Measurements from ENCODE around the gene INSM1. TPM values are rescaled to one million over a fixed set of nuclear protein-coding genes. Genes with fewer than 3 reads are reported as not detected.

The INSM1 gene
- total RNA-seq, 1 donor from 2014 or later: not detected

DNA sequence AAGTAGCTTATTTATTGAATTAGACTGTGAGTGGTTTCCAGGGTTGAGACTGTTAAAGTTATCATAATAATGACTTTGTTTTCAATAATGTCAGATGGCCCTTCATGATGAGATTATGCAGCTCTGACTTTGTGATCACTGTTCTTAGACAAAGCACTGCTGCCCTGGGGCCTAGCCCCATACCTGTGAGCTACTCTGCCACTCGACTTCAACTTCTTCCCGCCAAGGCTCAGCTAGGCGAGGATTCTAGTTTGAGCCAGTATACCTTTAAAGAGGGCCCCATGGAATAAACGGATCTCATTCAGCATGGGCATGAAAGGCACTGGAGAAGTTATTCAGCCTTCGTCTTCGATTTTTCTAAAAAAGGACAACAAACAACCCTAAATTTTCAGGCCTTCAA lies 45.0 kb upstream of the INSM1 start:
- Mint-ChIP-seq H3K4me1 (ENCODE audit: unreplicated experiment) (peaks cover 5% of the 10 kb centered on the region), H3K27me3 (ENCODE audit: unreplicated experiment) (no peaks in the 10 kb centered on the region), H3K36me3 (ENCODE audit: low read depth, unreplicated experiment) (no peaks in the 10 kb centered on the region), H3K4me3 (ENCODE audit: unreplicated experiment) (no peak overlapping the region), H3K9me3 (ENCODE audit: unreplicated experiment) (no peaks in the 10 kb centered on the region), H3K27ac (ENCODE audit: unreplicated experiment) (no peak overlapping the region)
- TF ChIP-seq, protein P1, sequence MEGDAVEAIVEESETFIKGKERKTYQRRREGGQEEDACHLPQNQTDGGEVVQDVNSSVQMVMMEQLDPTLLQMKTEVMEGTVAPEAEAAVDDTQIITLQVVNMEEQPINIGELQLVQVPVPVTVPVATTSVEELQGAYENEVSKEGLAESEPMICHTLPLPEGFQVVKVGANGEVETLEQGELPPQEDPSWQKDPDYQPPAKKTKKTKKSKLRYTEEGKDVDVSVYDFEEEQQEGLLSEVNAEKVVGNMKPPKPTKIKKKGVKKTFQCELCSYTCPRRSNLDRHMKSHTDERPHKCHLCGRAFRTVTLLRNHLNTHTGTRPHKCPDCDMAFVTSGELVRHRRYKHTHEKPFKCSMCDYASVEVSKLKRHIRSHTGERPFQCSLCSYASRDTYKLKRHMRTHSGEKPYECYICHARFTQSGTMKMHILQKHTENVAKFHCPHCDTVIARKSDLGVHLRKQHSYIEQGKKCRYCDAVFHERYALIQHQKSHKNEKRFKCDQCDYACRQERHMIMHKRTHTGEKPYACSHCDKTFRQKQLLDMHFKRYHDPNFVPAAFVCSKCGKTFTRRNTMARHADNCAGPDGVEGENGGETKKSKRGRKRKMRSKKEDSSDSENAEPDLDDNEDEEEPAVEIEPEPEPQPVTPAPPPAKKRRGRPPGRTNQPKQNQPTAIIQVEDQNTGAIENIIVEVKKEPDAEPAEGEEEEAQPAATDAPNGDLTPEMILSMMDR (IDR thresholded peaks at IDR 0.05; ENCODE audit: unreplicated experiment): no peak
- DNase-seq (ENCODE audit: low spot score): no peak

DNA sequence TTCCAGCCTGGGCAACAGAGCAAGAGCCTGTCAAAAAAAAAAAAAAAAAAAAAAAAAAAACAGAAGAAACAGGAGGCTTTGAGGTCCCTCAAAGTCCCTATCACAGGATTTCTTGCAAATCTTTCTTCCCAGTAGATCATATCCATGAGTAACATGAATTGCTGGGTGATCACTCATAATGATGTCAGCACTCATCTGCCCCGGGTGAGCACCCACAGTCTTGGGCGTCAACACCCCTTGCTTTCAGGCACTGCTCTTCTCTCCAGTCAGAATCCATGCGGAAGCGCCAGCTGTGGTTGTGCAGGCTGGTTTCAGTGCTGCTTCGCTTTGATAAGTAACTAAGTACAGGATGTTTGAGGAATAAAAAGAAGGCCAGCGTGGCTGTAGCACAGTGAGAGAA lies 40.2 kb upstream of the INSM1 start:
- TF ChIP-seq, protein P1 (IDR thresholded peaks at IDR 0.05; ENCODE audit: unreplicated experiment): no peak
- H3K9me3 Mint-ChIP-seq (ENCODE audit: unreplicated experiment): no peaks in the 10 kb centered on the region
- no peaks in the 10 kb centered on the region for H3K36me3 Mint-ChIP-seq (ENCODE audit: low read depth, unreplicated experiment)
- H3K27ac Mint-ChIP-seq (ENCODE audit: unreplicated experiment): no peak overlapping the region
- H3K27me3 Mint-ChIP-seq (ENCODE audit: unreplicated experiment): no peaks in the 10 kb centered on the region
- DNase-seq (ENCODE audit: low spot score): no peak
- no peaks in the 10 kb centered on the region for H3K4me1 Mint-ChIP-seq (ENCODE audit: unreplicated experiment)
- no peak overlapping the region for H3K4me3 Mint-ChIP-seq (ENCODE audit: unreplicated experiment)

DNA sequence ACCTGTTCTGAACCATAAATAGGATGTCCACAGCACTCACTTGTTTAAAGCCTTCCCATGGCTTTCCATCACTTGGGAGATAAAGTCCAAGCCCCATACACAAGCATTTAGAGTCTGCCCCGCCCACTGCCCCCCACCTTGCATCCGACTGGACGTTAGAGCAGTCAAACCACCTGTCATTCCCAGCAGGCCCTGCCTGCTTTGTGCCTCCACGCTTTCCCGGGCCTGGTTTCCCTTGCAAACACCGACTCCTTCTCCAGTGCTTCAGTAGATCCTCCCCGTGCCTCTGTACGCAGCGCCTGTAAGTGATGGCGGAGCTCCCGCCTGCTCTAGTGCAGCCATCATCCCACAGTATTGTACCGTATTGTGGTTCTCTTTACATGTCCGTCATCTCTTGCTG lies 38.3 kb upstream of the INSM1 start:
- Mint-ChIP-seq H3K9me3 (ENCODE audit: unreplicated experiment) (no peaks in the 10 kb centered on the region), H3K27ac (ENCODE audit: unreplicated experiment) (no peak overlapping the region), H3K36me3 (ENCODE audit: low read depth, unreplicated experiment) (no peaks in the 10 kb centered on the region), H3K4me1 (ENCODE audit: unreplicated experiment) (no peaks in the 10 kb centered on the region), H3K27me3 (ENCODE audit: unreplicated experiment) (no peaks in the 10 kb centered on the region), H3K4me3 (ENCODE audit: unreplicated experiment) (no peak overlapping the region)
- no peak for DNase-seq (ENCODE audit: low spot score)
- TF ChIP-seq, protein P1 (IDR thresholded peaks at IDR 0.05; ENCODE audit: unreplicated experiment): no peak

DNA sequence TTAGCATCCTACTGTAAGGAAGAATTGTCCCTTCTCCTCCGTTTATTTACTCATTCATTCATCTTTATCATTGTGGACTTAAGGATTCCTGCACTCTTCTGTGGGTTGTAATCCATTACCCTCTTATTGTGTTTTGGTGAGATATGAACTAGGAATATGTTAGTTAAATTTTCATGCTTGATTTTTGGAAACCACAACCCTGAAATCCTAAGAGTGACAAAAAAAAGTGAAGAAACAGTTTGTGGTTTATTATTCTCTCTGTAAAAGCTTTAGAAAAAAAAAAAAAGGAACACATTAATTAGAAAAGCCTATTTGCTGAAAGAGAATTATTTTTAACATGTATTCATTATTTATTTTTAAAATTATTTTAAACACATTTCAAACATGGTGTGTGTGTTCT lies 36.7 kb upstream of the INSM1 start:
- no peaks in the 10 kb centered on the region for H3K36me3 Mint-ChIP-seq (ENCODE audit: low read depth, unreplicated experiment)

DNA sequence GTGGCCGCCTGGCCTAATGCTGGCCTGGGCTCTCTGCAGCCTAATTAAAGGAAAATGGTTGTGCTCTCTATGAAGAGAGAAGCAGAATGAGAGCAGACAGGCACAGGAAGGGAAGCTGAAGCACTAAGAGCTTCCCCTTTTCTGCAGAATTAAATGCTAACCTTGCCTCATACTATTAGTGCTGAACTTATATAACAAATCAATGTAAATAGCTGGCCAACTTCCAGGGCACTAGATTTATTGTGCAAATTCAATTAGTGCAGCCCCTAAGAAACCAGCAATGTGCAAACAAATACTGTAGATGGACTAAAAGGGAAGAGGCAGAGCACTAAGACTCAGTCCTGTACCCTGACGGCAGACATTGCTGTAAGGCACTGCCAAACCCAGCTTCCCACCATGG lies 36.1 kb upstream of the INSM1 start:
- TF ChIP-seq, protein P1 (IDR thresholded peaks at IDR 0.05; ENCODE audit: unreplicated experiment): no peak

More for the DNA sequence above, 36.7 kb upstream of the INSM1 start:
- Mint-ChIP-seq H3K4me3 (ENCODE audit: unreplicated experiment) (no peak overlapping the region), H3K4me1 (ENCODE audit: unreplicated experiment) (no peaks in the 10 kb centered on the region), H3K9me3 (ENCODE audit: unreplicated experiment) (no peaks in the 10 kb centered on the region), H3K27me3 (ENCODE audit: unreplicated experiment) (no peaks in the 10 kb centered on the region), H3K27ac (ENCODE audit: unreplicated experiment) (no peak overlapping the region)
- DNase-seq (ENCODE audit: low spot score): no peak
- TF ChIP-seq, protein P1 (IDR thresholded peaks at IDR 0.05; ENCODE audit: unreplicated experiment): no peak

More for the DNA sequence above, 36.1 kb upstream of the INSM1 start:
- Mint-ChIP-seq H3K36me3 (ENCODE audit: low read depth, unreplicated experiment) (no peaks in the 10 kb centered on the region), H3K4me1 (ENCODE audit: unreplicated experiment) (no peaks in the 10 kb centered on the region), H3K9me3 (ENCODE audit: unreplicated experiment) (no peaks in the 10 kb centered on the region), H3K4me3 (ENCODE audit: unreplicated experiment) (no peak overlapping the region), H3K27ac (ENCODE audit: unreplicated experiment) (no peak overlapping the region), H3K27me3 (ENCODE audit: unreplicated experiment) (no peaks in the 10 kb centered on the region)
- no peak for DNase-seq (ENCODE audit: low spot score)

All from endothelial cell (in vitro differentiated cells).